DMS114 treated with DMSO at 0.1 percent for 48 hours (cell line): ENCODE data around the gene IGSF9B.

Source experiments
- DNase-seq: peaks from one replicate; lab custom pipeline; 2025; ENCODE audit not compliant: unreplicated experiment; lab: John Stamatoyannopoulos, UW

IGSF9B gene

GRCh38 chr11:133903875-133904817, 52.6 kb downstream of the IGSF9B start:
- no peak for DNase-seq

- DNase-seq = no peak
Measured at GRCh38 chr11:133903056-133903455, 53.7 kb downstream of the IGSF9B start.

- no peak for DNase-seq
Measured at GRCh38 chr11:133902506-133902905, 54.3 kb downstream of the IGSF9B start.

GRCh38 chr11:133901999-133902398, 54.8 kb downstream of the IGSF9B start:
- DNase-seq = no peak

- no peak for DNase-seq
Measured at GRCh38 chr11:133901316-133901715, 55.5 kb downstream of the IGSF9B start.

- no peak for DNase-seq
Measured at GRCh38 chr11:133900176-133901105, 56.3 kb downstream of the IGSF9B start.

- DNase-seq = no peak
Measured at GRCh38 chr11:133898770-133899115, 58.0 kb downstream of the IGSF9B start.

GRCh38 chr11:133898031-133898769, 58.6 kb downstream of the IGSF9B start:
- no peak for DNase-seq

GRCh38 chr11:133897331-133897650, 59.5 kb downstream of the IGSF9B start:
- DNase-seq = no peak

GRCh38 chr11:133896642-133897330, 60.0 kb downstream of the IGSF9B start:
- DNase-seq = no peak

- DNase-seq = no peak
Measured at GRCh38 chr11:133896028-133896427, 60.7 kb downstream of the IGSF9B start.

- DNase-seq = no peak
Measured at GRCh38 chr11:133895551-133895950, 61.2 kb downstream of the IGSF9B start.

GRCh38 chr11:133895061-133895479, 61.7 kb downstream of the IGSF9B start:
- no peak for DNase-seq

GRCh38 chr11:133893381-133893780, 63.4 kb downstream of the IGSF9B start:
- no peak for DNase-seq

GRCh38 chr11:133892584-133893380, 64.0 kb downstream of the IGSF9B start:
- DNase-seq = no peak

GRCh38 chr11:133892126-133892525, 64.6 kb downstream of the IGSF9B start:
- no peak for DNase-seq

- no peak for DNase-seq
Measured at GRCh38 chr11:133889893-133890292, 66.9 kb downstream of the IGSF9B start.

GRCh38 chr11:133889188-133889587, 67.6 kb downstream of the IGSF9B start:
- DNase-seq = no peak

- DNase-seq = no peak
Measured at GRCh38 chr11:133887692-133888332, 69.0 kb downstream of the IGSF9B start.
